ES-I3 (cell line): ENCODE measurements around the gene FBXO4.

Experiments
- H3K36me3 ChIP-seq: 2 replicates; pipeline ENCODE4 v1.6.1; 2013; ENCODE audit warnings: mild to moderate bottlenecking, low read length, control low read depth, moderate library complexity; ENCODE audit not compliant: insufficient read depth
- H3K4me1 ChIP-seq: 2 replicates; pipeline ENCODE4 v1.6.1; 2013; ENCODE audit warnings: mild to moderate bottlenecking, control low read depth, low read length; ENCODE audit not compliant: insufficient read depth
- H3K9ac ChIP-seq: 2 replicates; pipeline ENCODE4 v1.6.1; 2013; ENCODE audit warnings: low read depth, mild to moderate bottlenecking, low read length, moderate library complexity
- H3K9me3 ChIP-seq: 2 replicates; pipeline ENCODE4 v1.6.1; 2013; ENCODE audit warnings: mild to moderate bottlenecking, low read length, moderate library complexity; ENCODE audit not compliant: control insufficient read depth, insufficient read depth

Gene FBXO4

GRCh38 chr5:41924872-41925554 is at the start of gene FBXO4:
TSS of gene FBXO4 (plus strand) at chr5:41925281. CDS start at chr5:41925310, 29 bp downstream.
- H3K9ac ChIP-seq: peak within 1 kb of the TSS; percentile 90
- H3K4me1 ChIP-seq: peaks cover 11% of the 10 kb centered on the region
- H3K36me3 ChIP-seq: peaks cover 5% of the 10 kb centered on the region; the same call in 1 of the 2 replicates
- H3K9me3 ChIP-seq: no peaks in the 10 kb centered on the region

DNA sequence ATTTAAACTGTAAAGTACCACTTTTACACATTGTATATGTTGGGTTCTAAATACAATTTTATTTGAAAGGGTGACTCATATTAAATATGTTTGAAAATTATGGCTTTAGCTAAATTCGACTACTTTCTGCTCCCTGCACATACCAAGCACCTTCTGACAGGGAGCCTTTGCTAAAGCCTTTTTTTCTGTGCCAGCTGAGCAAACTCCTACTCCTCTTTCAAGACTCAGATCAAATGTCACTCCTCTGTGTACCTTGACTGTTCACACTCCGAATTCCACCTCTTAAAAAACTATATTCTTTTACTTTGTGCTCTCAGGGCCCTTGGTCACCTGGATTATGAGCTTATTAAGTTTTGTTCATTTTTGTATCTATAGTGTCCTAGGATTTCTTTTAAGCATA is 48.4 kb upstream of the FBXO4 start:
- Histone ChIP-seq H3K36me3 (no peaks in the 10 kb centered on the region), H3K4me1 (no peaks in the 10 kb centered on the region; the same call in 1 of the 2 replicates), H3K9ac (no peak overlapping the region), H3K9me3 (peaks cover 4% of the 10 kb centered on the region; the same call in 1 of the 2 replicates)

DNA sequence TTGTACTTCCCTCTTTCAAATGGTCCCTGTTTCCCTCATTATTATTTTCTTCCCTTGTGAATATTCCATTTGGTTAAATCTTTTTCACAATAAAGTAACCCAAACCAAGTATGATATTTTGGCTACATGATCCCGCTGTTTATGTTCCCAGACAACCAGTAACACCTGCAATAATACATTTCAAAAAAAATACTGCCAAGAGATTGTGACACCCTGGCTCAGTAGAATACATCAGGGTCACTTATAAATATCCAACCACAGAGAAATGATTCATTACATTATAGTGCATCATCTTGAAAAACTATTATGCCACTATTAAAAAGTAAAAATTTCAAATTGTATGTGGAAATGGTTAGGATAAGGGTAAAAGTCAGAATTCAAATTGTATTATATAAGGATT is 47.7 kb upstream of the FBXO4 start:
- Histone ChIP-seq H3K36me3 (no peaks in the 10 kb centered on the region), H3K9ac (no peak overlapping the region), H3K9me3 (peaks cover 4% of the 10 kb centered on the region; the same call in 1 of the 2 replicates), H3K4me1 (no peaks in the 10 kb centered on the region; the same call in 1 of the 2 replicates)

- H3K9me3 ChIP-seq: peaks cover 4% of the 10 kb centered on the region; the same call in 1 of the 2 replicates
- H3K36me3 ChIP-seq: no peaks in the 10 kb centered on the region
- no peaks in the 10 kb centered on the region; the same call in 1 of the 2 replicates for H3K4me1 ChIP-seq
- no peak overlapping the region for H3K9ac ChIP-seq
Measured at GRCh38 chr5:41878173-41878572, 46.9 kb upstream of the FBXO4 start.

- H3K9ac ChIP-seq: no peak overlapping the region
- H3K36me3 ChIP-seq: no peaks in the 10 kb centered on the region
Measured at GRCh38 chr5:41878643-41879478, 46.2 kb upstream of the FBXO4 start.

GRCh38 chr5:41882765-41883164 is 42.3 kb upstream of the FBXO4 start:
- H3K36me3 ChIP-seq: no peaks in the 10 kb centered on the region
- H3K9ac ChIP-seq: no peak overlapping the region
- peaks cover 4% of the 10 kb centered on the region; the same call in 1 of the 2 replicates for H3K9me3 ChIP-seq
- H3K4me1 ChIP-seq: no peaks in the 10 kb centered on the region; the same call in 1 of the 2 replicates

More at GRCh38 chr5:41878643-41879478, 46.2 kb upstream of the FBXO4 start:
- H3K4me1 ChIP-seq: no peaks in the 10 kb centered on the region; the same call in 1 of the 2 replicates
- peaks cover 4% of the 10 kb centered on the region; the same call in 1 of the 2 replicates for H3K9me3 ChIP-seq

- Histone ChIP-seq H3K9me3 (peaks cover 4% of the 10 kb centered on the region; the same call in 1 of the 2 replicates), H3K4me1 (no peaks in the 10 kb centered on the region; the same call in 1 of the 2 replicates), H3K36me3 (no peaks in the 10 kb centered on the region), H3K9ac (no peak overlapping the region)
Measured at GRCh38 chr5:41883243-41883642, 41.8 kb upstream of the FBXO4 start.

DNA sequence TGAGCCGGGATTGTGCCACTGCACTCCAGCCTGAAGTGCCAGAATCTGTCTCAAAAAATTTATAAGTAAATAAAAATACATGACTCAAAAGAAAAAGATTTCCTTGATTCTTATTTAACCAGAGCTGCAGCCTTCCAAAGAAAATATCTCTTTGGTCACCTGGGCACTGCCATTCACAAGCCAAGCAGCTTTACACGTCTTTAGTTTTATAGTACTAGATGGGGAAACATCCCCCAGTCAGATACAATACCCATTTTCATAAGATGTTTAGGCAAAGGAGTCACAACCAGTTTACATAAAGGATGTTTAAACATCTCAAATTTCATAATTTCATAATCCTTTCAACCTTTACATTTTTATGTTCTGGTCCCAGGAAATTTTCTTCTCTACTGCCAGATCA is 41.1 kb upstream of the FBXO4 start:
- H3K36me3 ChIP-seq: no peaks in the 10 kb centered on the region
- H3K4me1 ChIP-seq: no peaks in the 10 kb centered on the region; the same call in 1 of the 2 replicates
- peaks cover 4% of the 10 kb centered on the region; the same call in 1 of the 2 replicates for H3K9me3 ChIP-seq
- no peak overlapping the region for H3K9ac ChIP-seq

DNA sequence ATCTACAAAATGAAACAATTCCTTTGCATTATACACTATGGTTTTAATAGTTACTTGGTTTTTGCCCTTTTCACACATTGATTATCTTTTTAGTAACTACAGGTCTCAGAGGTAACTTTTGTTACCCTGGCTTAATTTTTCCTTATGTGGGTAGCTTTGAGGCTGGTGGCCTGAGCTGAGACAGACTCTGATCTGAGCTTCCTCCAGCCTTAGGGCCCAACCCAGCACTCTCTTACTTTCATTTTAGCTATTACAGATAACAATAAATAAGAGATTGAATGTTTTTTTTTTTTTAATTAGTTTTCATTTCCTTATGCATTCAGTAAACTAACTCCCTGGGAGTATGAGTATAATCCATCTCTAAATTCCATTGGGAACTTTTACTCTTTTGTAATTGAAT is 39.8 kb upstream of the FBXO4 start:
- Histone ChIP-seq H3K36me3 (no peaks in the 10 kb centered on the region), H3K9ac (no peak overlapping the region), H3K4me1 (no peaks in the 10 kb centered on the region), H3K9me3 (peaks cover 4% of the 10 kb centered on the region; the same call in 1 of the 2 replicates)

GRCh38 chr5:41891066-41891707 is 33.9 kb upstream of the FBXO4 start:
- Histone ChIP-seq H3K4me1 (no peaks in the 10 kb centered on the region), H3K9me3 (0 out of 2 replicates have a peak, but pooled peaks cover 4% of the 10 kb centered on the region), H3K36me3 (no peaks in the 10 kb centered on the region), H3K9ac (no peak overlapping the region)

- H3K9ac ChIP-seq: no peak overlapping the region
- H3K36me3 ChIP-seq: no peaks in the 10 kb centered on the region
- H3K4me1 ChIP-seq: no peaks in the 10 kb centered on the region
- 0 out of 2 replicates have a peak, but pooled peaks cover 4% of the 10 kb centered on the region for H3K9me3 ChIP-seq
Measured at GRCh38 chr5:41892031-41892430, 33.0 kb upstream of the FBXO4 start.

GRCh38 chr5:41893074-41893851 is 31.8 kb upstream of the FBXO4 start:
- no peaks in the 10 kb centered on the region for H3K4me1 ChIP-seq
- H3K9me3 ChIP-seq: 0 out of 2 replicates have a peak, but pooled peaks cover 4% of the 10 kb centered on the region
- H3K36me3 ChIP-seq: no peaks in the 10 kb centered on the region
- H3K9ac ChIP-seq: no peak overlapping the region

DNA sequence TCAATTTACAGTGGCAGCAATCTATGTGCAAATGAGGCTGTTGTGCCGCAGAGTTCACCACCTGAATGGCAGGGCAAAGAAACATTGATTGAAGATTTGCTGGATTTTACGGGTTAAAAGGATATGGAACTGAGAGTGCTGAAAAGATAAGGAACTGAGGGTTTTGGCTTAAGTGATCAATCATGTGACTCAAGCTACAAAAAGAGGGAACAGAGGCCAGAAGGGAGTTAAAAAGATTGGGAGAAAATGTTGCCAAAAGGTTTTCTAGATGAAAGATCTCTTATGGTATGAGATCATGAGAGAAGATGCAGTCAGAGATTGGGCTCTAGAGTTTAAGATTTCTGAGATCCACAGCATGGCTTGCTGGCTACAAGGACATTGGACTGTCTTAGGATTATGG is 28.9 kb upstream of the FBXO4 start:
- Histone ChIP-seq H3K36me3 (no peaks in the 10 kb centered on the region), H3K9me3 (no peaks in the 10 kb centered on the region), H3K9ac (no peak overlapping the region), H3K4me1 (no peaks in the 10 kb centered on the region)
